Astrocyte (in vitro differentiated cells and primary cell): ENCODE results near the gene PTPRN2.

Experiments
- EZH2 ChIP-seq: IDR thresholded peaks from 2 replicates; pipeline ENCODE4 v1.6.1; 2012; ENCODE audit warnings: mild to moderate bottlenecking, low read length, inconsistent platforms; ENCODE audit not compliant: insufficient read depth
- TF ChIP-seq, protein P1 (sequence below): IDR thresholded peaks from 2 replicates; pipeline ENCODE4 v1.5.1; 2011; ENCODE audit warnings: low read depth, mild to moderate bottlenecking, inconsistent platforms, low read length, moderate library complexity; ENCODE audit not compliant: insufficient read depth

- TF ChIP-seq, protein P1, sequence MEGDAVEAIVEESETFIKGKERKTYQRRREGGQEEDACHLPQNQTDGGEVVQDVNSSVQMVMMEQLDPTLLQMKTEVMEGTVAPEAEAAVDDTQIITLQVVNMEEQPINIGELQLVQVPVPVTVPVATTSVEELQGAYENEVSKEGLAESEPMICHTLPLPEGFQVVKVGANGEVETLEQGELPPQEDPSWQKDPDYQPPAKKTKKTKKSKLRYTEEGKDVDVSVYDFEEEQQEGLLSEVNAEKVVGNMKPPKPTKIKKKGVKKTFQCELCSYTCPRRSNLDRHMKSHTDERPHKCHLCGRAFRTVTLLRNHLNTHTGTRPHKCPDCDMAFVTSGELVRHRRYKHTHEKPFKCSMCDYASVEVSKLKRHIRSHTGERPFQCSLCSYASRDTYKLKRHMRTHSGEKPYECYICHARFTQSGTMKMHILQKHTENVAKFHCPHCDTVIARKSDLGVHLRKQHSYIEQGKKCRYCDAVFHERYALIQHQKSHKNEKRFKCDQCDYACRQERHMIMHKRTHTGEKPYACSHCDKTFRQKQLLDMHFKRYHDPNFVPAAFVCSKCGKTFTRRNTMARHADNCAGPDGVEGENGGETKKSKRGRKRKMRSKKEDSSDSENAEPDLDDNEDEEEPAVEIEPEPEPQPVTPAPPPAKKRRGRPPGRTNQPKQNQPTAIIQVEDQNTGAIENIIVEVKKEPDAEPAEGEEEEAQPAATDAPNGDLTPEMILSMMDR = no peak
- TF ChIP-seq EZH2 = no peak
Observed at GRCh38 chr7:158315881-158316280, 271.7 kb downstream of the PTPRN2 start.
